Upper lobe of right lung (tissue), 1 donor: ENCODE data around the gene RWDD3. TPM values are rescaled to one million over a fixed set of nuclear protein-coding genes. Genes with fewer than 3 reads are reported as not detected.

Source experiments
- ATAC-seq: fragments of 200-7000 bp; cut with Tn5 transposase; one replicate; pipeline ENCODE4 v1.9.1; 2020; ENCODE audit warnings: mild to moderate bottlenecking, moderate library complexity
- DNase-seq: peaks from one replicate; pipeline ENCODE4 v3.0.0-alpha.2; 2020
- H3K27ac ChIP-seq: fragments of 200-600 bp; one replicate; pipeline ENCODE4 v1.8.0; 2022
- H3K27me3 ChIP-seq: fragments of 200-600 bp; one replicate; pipeline ENCODE4 v1.8.0; 2022; ENCODE audit warnings: mild to moderate bottlenecking
- H3K36me3 ChIP-seq: fragments of 200-600 bp; one replicate; pipeline ENCODE4 v1.8.0; 2022
- H3K4me1 ChIP-seq: fragments of 200-600 bp; one replicate; pipeline ENCODE4 v1.8.0; 2022
- H3K4me3 ChIP-seq: fragments of 200-600 bp; one replicate; pipeline ENCODE4 v1.8.0; 2022; ENCODE audit warnings: mild to moderate bottlenecking
- H3K9me3 ChIP-seq: fragments of 200-600 bp; one replicate; pipeline ENCODE4 v1.8.0; 2022
- intact Hi-C: fragments of 100-400 bp; cut with DNase I; formaldehyde crosslinking; loops from one replicate; pipeline ENCODE4 v1.11.0; 2022
- total RNA-seq: library from RNA; stranded (reverse); fragmentation: NEBNext Ultra II Directional; extraction: Animal tissue kit (Norgen Biotek cat#: 25700); gene quantifications from one replicate; pipeline ENCODE4 v1.2.1, GENCODE V29; 2021
- TF ChIP-seq, protein P1 (sequence below): fragments of 200-600 bp; IDR thresholded peaks from one replicate; pipeline ENCODE4 v1.8.0; 2022; ENCODE audit warnings: antibody characterized with exemption
- donor health status: DM: no; HTN: yes; CAD: no; lungs with severe emphysema.

Gene RWDD3
- total RNA-seq, 1 donor from 2014 or later: 12.8 TPM

- TF ChIP-seq, protein P1, sequence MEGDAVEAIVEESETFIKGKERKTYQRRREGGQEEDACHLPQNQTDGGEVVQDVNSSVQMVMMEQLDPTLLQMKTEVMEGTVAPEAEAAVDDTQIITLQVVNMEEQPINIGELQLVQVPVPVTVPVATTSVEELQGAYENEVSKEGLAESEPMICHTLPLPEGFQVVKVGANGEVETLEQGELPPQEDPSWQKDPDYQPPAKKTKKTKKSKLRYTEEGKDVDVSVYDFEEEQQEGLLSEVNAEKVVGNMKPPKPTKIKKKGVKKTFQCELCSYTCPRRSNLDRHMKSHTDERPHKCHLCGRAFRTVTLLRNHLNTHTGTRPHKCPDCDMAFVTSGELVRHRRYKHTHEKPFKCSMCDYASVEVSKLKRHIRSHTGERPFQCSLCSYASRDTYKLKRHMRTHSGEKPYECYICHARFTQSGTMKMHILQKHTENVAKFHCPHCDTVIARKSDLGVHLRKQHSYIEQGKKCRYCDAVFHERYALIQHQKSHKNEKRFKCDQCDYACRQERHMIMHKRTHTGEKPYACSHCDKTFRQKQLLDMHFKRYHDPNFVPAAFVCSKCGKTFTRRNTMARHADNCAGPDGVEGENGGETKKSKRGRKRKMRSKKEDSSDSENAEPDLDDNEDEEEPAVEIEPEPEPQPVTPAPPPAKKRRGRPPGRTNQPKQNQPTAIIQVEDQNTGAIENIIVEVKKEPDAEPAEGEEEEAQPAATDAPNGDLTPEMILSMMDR: no peak
- Histone ChIP-seq H3K9me3 (no peaks in the 10 kb centered on the region), H3K36me3 (no peaks in the 10 kb centered on the region), H3K27me3 (peaks cover 5% of the 10 kb centered on the region), H3K27ac (no peak overlapping the region), H3K4me1 (no peaks in the 10 kb centered on the region), H3K4me3 (no peak overlapping the region)
- no peak for DNase-seq
- intact Hi-C loops: no loop called here
- no peak for ATAC-seq
Observed at GRCh38 chr1:95265106-95265505, 31.1 kb downstream of the RWDD3 start.

GRCh38 chr1:95276429-95276828, 42.4 kb downstream of the RWDD3 start:
- peaks cover 7% of the 10 kb centered on the region for H3K9me3 ChIP-seq
- TF ChIP-seq, protein P1: no peak
- H3K27ac ChIP-seq: no peak overlapping the region
- intact Hi-C loops: no loop called here
- no peaks in the 10 kb centered on the region for H3K27me3 ChIP-seq
- DNase-seq: no peak
- no peaks in the 10 kb centered on the region for H3K4me1 ChIP-seq
- no peak overlapping the region for H3K4me3 ChIP-seq
- no peaks in the 10 kb centered on the region for H3K36me3 ChIP-seq
- no peak for ATAC-seq

- no peak overlapping the region for H3K27ac ChIP-seq
- DNase-seq (no peak), ATAC-seq (no peak)
- no peaks in the 10 kb centered on the region for H3K36me3 ChIP-seq
- TF ChIP-seq, protein P1: no peak
- H3K4me3 ChIP-seq: no peak overlapping the region
- no peaks in the 10 kb centered on the region for H3K4me1 ChIP-seq
- intact Hi-C loops: no loop called here
- H3K9me3 ChIP-seq: peaks cover under 1% of the 10 kb centered on the region
- H3K27me3 ChIP-seq: no peaks in the 10 kb centered on the region
Observed at GRCh38 chr1:95278173-95279006, 44.4 kb downstream of the RWDD3 start.

- ATAC-seq (no peak), DNase-seq (no peak)
- intact Hi-C loops: no loop called here
- Histone ChIP-seq H3K4me3 (no peak overlapping the region), H3K27me3 (no peaks in the 10 kb centered on the region), H3K36me3 (no peaks in the 10 kb centered on the region), H3K9me3 (no peaks in the 10 kb centered on the region), H3K4me1 (no peaks in the 10 kb centered on the region), H3K27ac (no peak overlapping the region)
- TF ChIP-seq, protein P1: no peak
Observed at GRCh38 chr1:95281781-95282517, 47.9 kb downstream of the RWDD3 start.

- no peak overlapping the region for H3K4me3 ChIP-seq
- no peak for DNase-seq
- TF ChIP-seq, protein P1: no peak
- no peaks in the 10 kb centered on the region for H3K36me3 ChIP-seq
- ATAC-seq: no peak
- no peaks in the 10 kb centered on the region for H3K4me1 ChIP-seq
- intact Hi-C loops: no loop called here
- no peaks in the 10 kb centered on the region for H3K27me3 ChIP-seq
- no peak overlapping the region for H3K27ac ChIP-seq
- H3K9me3 ChIP-seq: no peaks in the 10 kb centered on the region
Observed at GRCh38 chr1:95282518-95282895, 48.5 kb downstream of the RWDD3 start.
